SK-N-SH (cell line): ENCODE measurements around the gene SETD3. TPM values are rescaled to one million over a fixed set of nuclear protein-coding genes. Genes with fewer than 3 reads are reported as not detected.

Experiments used
- CTCF ChIA-PET: fragments of 300-600, 350-600 bp; formaldehyde crosslinking; extraction: SDS; loops from one replicate; lab custom pipeline; 2021; lab: Yijun Ruan, JAX
- POLR2A ChIA-PET: fragments of 350-600 bp; sonication (Branson Sonifier 250); formaldehyde crosslinking; extraction: SDS; loops from one replicate; lab custom pipeline; 2020; ENCODE audit warnings: antibody characterized with exemption, inconsistent platforms; lab: Yijun Ruan, JAX
- DNase-seq: peaks from one replicate; pipeline ENCODE4 v3.0.0; 2012
- H2AFZ ChIP-seq: fragments of 200-600 bp; sonication (generic); 2 replicates; pipeline ENCODE4 v1.8.1; 2016; ENCODE audit warnings: antibody characterized with exemption, mild to moderate bottlenecking, low read depth
- H3F3A ChIP-seq: fragments of 200-600 bp; sonication (generic); replicated peaks from 2 replicates; pipeline ENCODE3; 2016; ENCODE audit warnings: antibody characterized with exemption, mild to moderate bottlenecking; ENCODE audit not compliant: insufficient read depth
- H3K27ac ChIP-seq, 2 experiments: fragments of 200-500 bp in 1 of 2; fragments of 200-600 bp in 1 of 2; sonication (Bioruptor generic) in 1 of 2; sonication (generic), shearing (Covaris generic) in 1 of 2; 2 replicates each; pipeline versions ENCODE4 v1.5.1 to v1.6.1; 2014 to 2016; ENCODE audit warnings: low read depth in 2 of 2, inconsistent platforms in 1 of 2, low read length in 1 of 2, mild to moderate bottlenecking in 1 of 2, mixed read lengths in 1 of 2
- H3K27me3 ChIP-seq: fragments of 200-600 bp; sonication (generic), shearing (Covaris generic); 2 replicates; pipeline ENCODE4 v1.6.1; 2016; ENCODE audit warnings: mixed run types; ENCODE audit not compliant: insufficient read depth
- H3K36me3 ChIP-seq, 2 experiments: fragments of 200-500 bp in 1 of 2; fragments of 200-600 bp in 1 of 2; sonication (Bioruptor generic) in 1 of 2; sonication (generic) in 1 of 2; replicated peaks in 1 of 2; 2 replicates each; pipeline versions ENCODE3 to v1.5.1; 2014 to 2016; ENCODE audit warnings: low read length in 1 of 2, mild to moderate bottlenecking in 1 of 2; ENCODE audit not compliant: insufficient read depth in 2 of 2, control insufficient read depth in 1 of 2
- H3K4me1 ChIP-seq, 2 experiments: fragments of 200-500 bp in 1 of 2; fragments of 200-600 bp in 1 of 2; sonication (Bioruptor generic) in 1 of 2; sonication (generic), shearing (Covaris generic) in 1 of 2; 2 replicates each; pipeline versions ENCODE4 v1.5.1 to v1.6.1; 2014 to 2016; ENCODE audit warnings: low read depth in 1 of 2, low read length in 1 of 2, mixed run types in 1 of 2; ENCODE audit not compliant: insufficient read depth in 2 of 2, control insufficient read depth in 1 of 2
- H3K4me2 ChIP-seq: fragments of 200-600 bp; sonication (generic), shearing (Covaris generic); 2 replicates; pipeline ENCODE4 v1.6.1; 2017; ENCODE audit warnings: mixed run types
- H3K4me3 ChIP-seq, 2 experiments: fragments of 200-500 bp in 1 of 2; fragments of 200-600 bp in 1 of 2; sonication (Bioruptor generic) in 1 of 2; sonication (generic), shearing (Covaris generic) in 1 of 2; 2 replicates each; pipeline versions ENCODE4 v1.5.1 to v1.8.1; 2014 to 2016; ENCODE audit warnings: low read depth in 2 of 2, inconsistent platforms in 1 of 2, low read length in 1 of 2, mild to moderate bottlenecking in 1 of 2, mixed read lengths in 1 of 2, moderate library complexity in 1 of 2
- H3K79me2 ChIP-seq: fragments of 200-600 bp; sonication (generic); 2 replicates; pipeline ENCODE4 v1.8.1; 2017; ENCODE audit warnings: mild to moderate bottlenecking; ENCODE audit not compliant: insufficient read depth
- H3K9ac ChIP-seq: fragments of 200-600 bp; sonication (generic); 2 replicates; pipeline ENCODE4 v1.6.1; 2017; ENCODE audit warnings: mixed run types
- H3K9me2 ChIP-seq: fragments of 200-600 bp; sonication (generic); 2 replicates; pipeline ENCODE4 v1.6.1; 2017; ENCODE audit warnings: mixed run types
- H3K9me3 ChIP-seq: fragments of 200-600 bp; sonication (generic); 2 replicates; pipeline ENCODE4 v1.6.1; 2017; ENCODE audit warnings: mixed run types, mild to moderate bottlenecking, moderate library complexity
- H4K20me1 ChIP-seq: fragments of 200-600 bp; sonication (generic); 2 replicates; pipeline ENCODE4 v1.6.1; 2017; ENCODE audit warnings: mild to moderate bottlenecking, mixed run types; ENCODE audit not compliant: insufficient read depth
- CHD2 ChIP-seq: fragments of 150-350 bp; IDR thresholded peaks from 2 replicates; pipeline ENCODE4 v1.6.1; 2018; ENCODE audit warnings: low read length; ENCODE audit not compliant: partially characterized antibody
- CTCF ChIP-seq: fragments of 200-600 bp; sonication (generic); IDR thresholded peaks from 2 replicates; pipeline ENCODE4 v1.6.1; 2017; ENCODE audit warnings: antibody characterized with exemption, mild to moderate bottlenecking, moderate library complexity
- ELF1 ChIP-seq: IDR thresholded peaks from 2 replicates; pipeline ENCODE4 v1.4.0; 2012
- EZH2phosphoT487 ChIP-seq: fragments of 200-600 bp; sonication (generic); IDR thresholded peaks from 2 replicates; pipeline ENCODE4 v1.6.1; 2017; ENCODE audit warnings: low read depth, mixed run types, mild to moderate bottlenecking, antibody characterized with exemption, moderate library complexity, borderline replicate concordance
- FOSL2 ChIP-seq: IDR thresholded peaks from 2 replicates; pipeline ENCODE4 v1.4.0; 2012; ENCODE audit warnings: low read depth, mild to moderate bottlenecking, moderate library complexity, borderline replicate concordance
- FOXJ3 ChIP-seq: sonication (generic); formaldehyde crosslinking; IDR thresholded peaks from 2 replicates; pipeline ENCODE4 v1.5.1; 2020; ENCODE audit warnings: mild to moderate bottlenecking, missing genetic modification reagents
- FOXM1 ChIP-seq: IDR thresholded peaks from 2 replicates; pipeline ENCODE4 v1.4.0; 2012; ENCODE audit warnings: low read depth, mild to moderate bottlenecking
- GABPA ChIP-seq: IDR thresholded peaks from 2 replicates; pipeline ENCODE4 v1.4.0; 2012; ENCODE audit warnings: low read depth, mild to moderate bottlenecking
- IRF3 ChIP-seq: fragments of 150-350 bp; IDR thresholded peaks from 2 replicates; pipeline ENCODE4 v1.6.1; 2016; ENCODE audit warnings: mild to moderate bottlenecking, low read depth, low read length
- MEF2A ChIP-seq: IDR thresholded peaks from 2 replicates; pipeline ENCODE4 v1.4.0; 2012; ENCODE audit warnings: low read depth, borderline replicate concordance
- NFIC ChIP-seq: IDR thresholded peaks from 2 replicates; pipeline ENCODE4 v1.4.0; 2012; ENCODE audit warnings: borderline replicate concordance
- NRF1 ChIP-seq: IDR thresholded peaks from 2 replicates; pipeline ENCODE4 v1.6.1; 2012; ENCODE audit warnings: low read depth, mild to moderate bottlenecking, low read length
- PBX3 ChIP-seq: IDR thresholded peaks from 2 replicates; pipeline ENCODE4; 2012
- RAD21 ChIP-seq: IDR thresholded peaks from 2 replicates; pipeline ENCODE4 v1.6.1; 2012; ENCODE audit warnings: mild to moderate bottlenecking, low read length
- TEAD4 ChIP-seq: IDR thresholded peaks from 2 replicates; pipeline ENCODE4 v1.4.0; 2012; ENCODE audit warnings: mild to moderate bottlenecking, borderline replicate concordance; ENCODE audit not compliant: insufficient read depth
- USF2 ChIP-seq: fragments of 150-350 bp; IDR thresholded peaks from 2 replicates; pipeline ENCODE4 v1.6.1; 2017; ENCODE audit warnings: antibody characterized with exemption, low read length, low read depth, borderline replicate concordance
- YY1 ChIP-seq: IDR thresholded peaks from 2 replicates; pipeline ENCODE4 v1.4.0; 2012; ENCODE audit warnings: low read depth, mild to moderate bottlenecking
- WGBS: methylation state at CpG from one replicate; pipeline ENCODE4 v1.1.6; 2017; ENCODE audit warnings: low lambda C conversion rate; 5-methylcytosine and 5-hydroxymethylcytosine counted together
- polyA plus RNA-seq, 3 experiments: library from polyadenylated mRNA; depleted of rRNA; stranded (reverse); fragments of >200 nt; gene quantifications; 2 replicates each; pipeline ENCODE4 v1.2.3, GENCODE V29; 2012

The SETD3 gene
- polyA plus RNA-seq, 1 of the 3 experiments (the other 2 are of a cell fraction): 19.1 TPM

DNA sequence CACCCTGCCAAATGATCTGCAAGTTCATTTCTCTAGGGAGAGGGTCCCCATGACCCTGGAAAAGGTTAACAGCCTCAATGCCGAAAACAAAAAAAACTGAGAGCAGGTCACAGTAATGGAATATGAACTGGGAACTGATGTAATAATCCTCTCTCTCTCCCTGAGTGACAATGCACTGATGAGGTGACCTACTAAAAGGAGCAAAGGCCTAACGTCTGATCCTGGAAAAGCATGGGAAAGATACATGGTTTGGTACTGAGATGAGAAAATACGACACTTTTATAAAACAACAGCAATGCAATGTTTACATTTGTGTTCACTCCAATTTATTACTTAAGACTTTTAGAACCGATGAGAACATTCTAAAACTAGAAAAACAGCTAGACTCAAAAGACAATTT is 27.7 kb downstream of the SETD3 start (continued):
- TF ChIP-seq EZH2phosphoT487 (no peak), ELF1 (no peak)

- H3K4me3 ChIP-seq: no peak overlapping the region
- no peaks in the 10 kb centered on the region for H3K9me2 ChIP-seq
- H3K9ac ChIP-seq: no peak overlapping the region
- TF ChIP-seq MEF2A (no peak), TEAD4 (no peak), EZH2phosphoT487 (no peak), GABPA (no peak), NRF1 (no peak), FOSL2 (no peak), FOXM1 (no peak)
- CTCF ChIA-PET: interaction anchor here (1.6 to 2.4 kb wide), 2 partner anchors 13 to 35 kb away, joined by 3 to 10 read pairs; no protein-coding TSS in a partner anchor
- no peaks in the 10 kb centered on the region for H3K27me3 ChIP-seq
- H3K4me1 ChIP-seq: no peaks in the 10 kb centered on the region
- peaks cover 6% of the 10 kb centered on the region for H3F3A ChIP-seq
- no peak overlapping the region for H3K27ac ChIP-seq
- peaks cover 14% of the 10 kb centered on the region; the same call in 1 of the 2 replicates for H3K79me2 ChIP-seq
- POLR2A ChIA-PET: no interaction called here
- H2AFZ ChIP-seq: no peak overlapping the region
- no peak overlapping the region for H3K4me2 ChIP-seq
- H3K36me3 ChIP-seq: peaks cover 26 to 47% of the 10 kb centered on the region in 2 experiments
- H4K20me1 ChIP-seq: no peaks in the 10 kb centered on the region
- DNase-seq: no peak
- 99% methylated on average over 5 of the region's 5 CpGs for WGBS
- no peaks in the 10 kb centered on the region for H3K9me3 ChIP-seq
Observed at GRCh38 chr14:99451234-99451633, 29.4 kb downstream of the SETD3 start.

DNA sequence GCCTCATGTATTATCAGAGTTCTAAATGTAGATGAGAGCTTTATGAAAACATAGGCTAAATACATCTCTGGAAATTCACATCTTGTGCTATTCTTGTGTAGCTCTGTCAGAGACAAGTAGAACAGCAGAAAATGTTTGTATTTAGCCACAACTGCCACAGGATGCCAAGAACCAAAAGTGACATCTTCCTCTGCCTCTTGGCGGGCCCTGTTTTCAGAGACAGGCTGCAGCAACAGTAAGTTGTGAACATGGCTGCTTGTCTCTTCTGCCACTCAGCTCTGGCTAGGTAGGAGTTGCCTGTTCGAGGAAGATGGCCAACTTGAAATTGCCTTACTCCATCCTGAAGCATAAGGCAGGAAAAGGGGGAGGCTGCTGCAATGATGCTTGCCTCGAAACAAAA is 30.4 kb downstream of the SETD3 start:
- no peak overlapping the region for H3K27ac ChIP-seq
- no peak for TF ChIP-seq IRF3
- TF ChIP-seq NFIC: no peak
- no peak for TF ChIP-seq YY1
- TF ChIP-seq FOXJ3 (CRISPR knock-in tag): no peak
- no peak for TF ChIP-seq RAD21
- TF ChIP-seq USF2: no peak
- TF ChIP-seq PBX3: no peak
- TF ChIP-seq CHD2: no peak
- no peak for TF ChIP-seq FOXM1
- no peak for TF ChIP-seq CTCF
- TF ChIP-seq TEAD4: no peak
- H3K9ac ChIP-seq: no peak overlapping the region
- no peaks in the 10 kb centered on the region for H3K4me1 ChIP-seq
- no peaks in the 10 kb centered on the region for H3K9me3 ChIP-seq
- peaks cover 22 to 50% of the 10 kb centered on the region in 2 experiments for H3K36me3 ChIP-seq
- H3K9me2 ChIP-seq: no peaks in the 10 kb centered on the region
- H4K20me1 ChIP-seq: no peaks in the 10 kb centered on the region
- 98% methylated on average over 3 of the region's 3 CpGs for whole genome bisulfite sequencing
- no peak overlapping the region for H3K4me2 ChIP-seq
- no peak overlapping the region for H3K4me3 ChIP-seq
- DNase-seq: no peak
- H2AFZ ChIP-seq: no peak overlapping the region
- ChIA-PET POLR2A (no interaction called here), CTCF (interaction anchor here (1.0 to 2.4 kb wide), 5 partner anchors 9 to 61 kb away, joined by 3 to 10 read pairs (median 3); no protein-coding TSS in a partner anchor)
- no peaks in the 10 kb centered on the region for H3K27me3 ChIP-seq
- H3F3A ChIP-seq: peaks cover 6% of the 10 kb centered on the region
- H3K79me2 ChIP-seq: peaks cover 5% of the 10 kb centered on the region; the same call in 1 of the 2 replicates
